CD8-positive, alpha-beta memory T cell (primary cell): Measurements from ENCODE around the gene SYT2. TPM values are rescaled to one million over a fixed set of nuclear protein-coding genes. Genes with fewer than 3 reads are reported as not detected.
"Not testable (repeated sequence)": the region's sequence is repeated elsewhere in the genome, so short reads cannot be mapped to it uniquely, and the experiment has no call there.

Experiments used
- CTCF ChIA-PET: fragments of 350-600 bp; sonication (Branson Sonifier 250); formaldehyde crosslinking; loops from one replicate; lab custom pipeline; 2021; ENCODE audit warnings: antibody characterized with exemption; lab: Charles Lee
- POLR2A ChIA-PET: fragments of 350-600 bp; sonication (Branson Sonifier 250); formaldehyde crosslinking; loops from one replicate; lab custom pipeline; 2021; ENCODE audit warnings: antibody characterized with exemption; lab: Charles Lee
- DNase-seq, 5 donors: peaks; one replicate each; pipeline versions ENCODE4 v3.0.0 to v3.0.0-alpha.2; 2020 to 2022; ENCODE audit warnings: mixed read lengths in 1 of 5
- H3K27ac ChIP-seq: one replicate; pipeline ENCODE4 v1.7.0; 2013; ENCODE audit warnings: low read depth, mild to moderate bottlenecking, low read length, moderate library complexity
- H3K27me3 ChIP-seq: 2 replicates; pipeline ENCODE4 v1.7.0; 2013; ENCODE audit warnings: low read length, mild to moderate bottlenecking; ENCODE audit not compliant: insufficient read depth, poor library complexity, severe bottlenecking
- H3K36me3 ChIP-seq: 2 replicates; pipeline ENCODE4 v1.7.0; 2013; ENCODE audit warnings: mild to moderate bottlenecking, low read length, moderate library complexity; ENCODE audit not compliant: insufficient read depth
- H3K4me1 ChIP-seq: 2 replicates; pipeline ENCODE4 v1.7.0; 2013; ENCODE audit warnings: mild to moderate bottlenecking, low read length, moderate library complexity; ENCODE audit not compliant: insufficient read depth
- H3K4me3 ChIP-seq: 2 replicates; pipeline ENCODE4 v1.7.0; 2013; ENCODE audit warnings: mild to moderate bottlenecking, low read length
- H3K9me3 ChIP-seq: 2 replicates; pipeline ENCODE4 v1.7.0; 2013; ENCODE audit warnings: mild to moderate bottlenecking, low read length
- H3K27ac Mint-ChIP-seq, 8 donors: one replicate each; pipeline ENCODE4 v1.8.0; 2020 to 2021; ENCODE audit warnings: mixed read lengths in 8 of 8, mild to moderate bottlenecking in 6 of 8, inconsistent platforms in 3 of 8, moderate library complexity in 3 of 8
- H3K27me3 Mint-ChIP-seq, 2 donors: one replicate each; pipeline ENCODE4 v1.8.0; 2020 to 2021; ENCODE audit warnings: mixed read lengths in 2 of 2, mild to moderate bottlenecking in 1 of 2, moderate library complexity in 1 of 2
- H3K36me3 Mint-ChIP-seq, 3 donors: one replicate each; pipeline ENCODE4 v1.8.0; 2020 to 2021; ENCODE audit warnings: mixed read lengths in 3 of 3, inconsistent platforms in 1 of 3, mild to moderate bottlenecking in 1 of 3
- H3K4me1 Mint-ChIP-seq, 3 donors: one replicate each; pipeline ENCODE4 v1.8.0; 2020 to 2021; ENCODE audit warnings: mixed read lengths in 3 of 3, inconsistent platforms in 1 of 3, mild to moderate bottlenecking in 1 of 3
- H3K4me3 Mint-ChIP-seq, 7 donors: one replicate each; pipeline ENCODE4 v1.8.0; 2020 to 2021; ENCODE audit warnings: mixed read lengths in 7 of 7, mild to moderate bottlenecking in 6 of 7, moderate library complexity in 4 of 7, inconsistent platforms in 2 of 7
- H3K9me3 Mint-ChIP-seq, 5 donors: one replicate each; pipeline ENCODE4 v1.8.0; 2020 to 2022; ENCODE audit warnings: mixed read lengths in 5 of 5, mild to moderate bottlenecking in 3 of 5, moderate library complexity in 2 of 5, inconsistent platforms in 1 of 5
- polyA plus RNA-seq: library from polyadenylated mRNA; unstranded; fragments of 300-500 nt; fragmentation: Illumina TruSeq; gene quantifications from one replicate; pipeline ENCODE4 v1.2.3, GENCODE V29; 2021
- total RNA-seq, 2 experiments: library from RNA; stranded (reverse); gene quantifications; one replicate each; pipeline ENCODE4 v1.2.3, GENCODE V29; 2021

SYT2 gene
- total and polyA plus RNA-seq, 3 experiments from 2014 or later = not detected

GRCh38 chr1:202644219-202645096 is 65.8 kb downstream of the SYT2 start:
- no peak overlapping the region for H3K27ac ChIP-seq
- H3K9me3 ChIP-seq = no peaks in the 10 kb centered on the region
- H3K27ac Mint-ChIP-seq = peak overlapping the region in 1 of 8 donors; percentile 14
- CTCF ChIA-PET = no interaction called here
- peaks cover 18 to 39% (median 22%) of the 10 kb centered on the region in 3 donors for H3K4me1 Mint-ChIP-seq
- H3K4me3 ChIP-seq = no peak overlapping the region
- H3K36me3 ChIP-seq = no peaks in the 10 kb centered on the region
- no peak for DNase-seq
- no peaks in the 10 kb centered on the region for H3K36me3 Mint-ChIP-seq
- peaks cover 41 to 78% of the 10 kb centered on the region in 2 donors for H3K27me3 Mint-ChIP-seq
- no peaks in the 10 kb centered on the region for H3K9me3 Mint-ChIP-seq
- H3K27me3 ChIP-seq = peaks cover 35% of the 10 kb centered on the region
- peak overlapping the region; percentile 34 to 85 (median 77) for H3K4me3 Mint-ChIP-seq
- H3K4me1 ChIP-seq = peaks cover 22% of the 10 kb centered on the region
- POLR2A ChIA-PET = no interaction called here

GRCh38 chr1:202643397-202644218 is 66.6 kb downstream of the SYT2 start:
- DNase-seq = peak in 1 of 5 donors; percentile 19
- ChIA-PET CTCF (no interaction called here), POLR2A (no interaction called here)
- Mint-ChIP-seq H3K36me3 (no peaks in the 10 kb centered on the region), H3K4me1 (peaks cover 18 to 39% (median 22%) of the 10 kb centered on the region in 3 donors), H3K27me3 (peaks cover 45 to 82% of the 10 kb centered on the region in 2 donors), H3K27ac (no peak overlapping the region), H3K4me3 (peak overlapping the region; percentile 34 to 85 (median 77)), H3K9me3 (no peaks in the 10 kb centered on the region)
- H3K36me3 ChIP-seq = no peaks in the 10 kb centered on the region
- H3K4me3 ChIP-seq = no peak overlapping the region
- H3K4me1 ChIP-seq = peaks cover 22% of the 10 kb centered on the region
- no peaks in the 10 kb centered on the region for H3K9me3 ChIP-seq
- peaks cover 35% of the 10 kb centered on the region for H3K27me3 ChIP-seq
- H3K27ac ChIP-seq = no peak overlapping the region

DNA sequence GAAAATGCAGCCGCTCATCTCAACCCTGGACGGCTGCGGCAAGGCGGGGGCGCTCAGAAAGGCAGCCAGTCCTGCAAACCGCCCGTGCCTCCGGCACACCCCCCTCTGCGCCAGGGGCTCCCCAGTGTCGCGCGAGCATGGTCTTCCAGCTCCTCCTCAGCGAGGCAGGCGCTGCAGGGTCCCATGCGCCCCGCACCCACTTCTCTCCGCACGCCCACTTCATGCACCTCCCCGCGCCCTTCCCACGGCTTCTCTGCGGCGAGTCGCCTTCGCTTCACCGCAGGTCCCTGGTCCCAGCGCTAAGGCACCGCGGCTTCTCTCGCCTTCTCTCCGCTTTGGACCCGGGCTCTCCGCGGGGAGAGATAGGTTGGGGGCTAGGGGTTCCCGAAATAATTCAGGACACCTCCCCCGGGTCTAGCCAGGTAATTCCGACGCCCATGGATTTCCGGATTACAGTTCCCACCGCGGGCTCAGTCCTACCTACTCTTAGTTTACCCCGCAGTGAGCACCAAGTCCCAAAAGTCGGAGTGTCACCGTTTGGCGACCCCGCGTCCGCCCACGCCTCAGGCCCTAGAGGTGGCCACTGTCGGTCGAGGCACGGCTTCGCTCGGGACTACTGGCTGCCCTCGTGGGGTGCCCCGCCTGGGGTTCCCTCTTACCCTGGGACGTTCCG is 67.5 kb downstream of the SYT2 start:
- H3K36me3 ChIP-seq = no peaks in the 10 kb centered on the region
- H3K4me3 ChIP-seq = no peak overlapping the region
- H3K27ac ChIP-seq = no peak overlapping the region
- Mint-ChIP-seq H3K4me3 (peak overlapping the region; percentile 38 to 86 (median 70)), H3K27me3 (peaks cover 45 to 88% of the 10 kb centered on the region in 2 donors), H3K36me3 (no peaks in the 10 kb centered on the region), H3K9me3 (peaks cover 0 to 2% (median 0%) of the 10 kb centered on the region in 5 donors), H3K4me1 (peaks cover 18 to 39% (median 22%) of the 10 kb centered on the region in 3 donors), H3K27ac (no peak overlapping the region)
- ChIA-PET POLR2A (no interaction called here), CTCF (no interaction called here)
- H3K9me3 ChIP-seq = no peaks in the 10 kb centered on the region
- H3K4me1 ChIP-seq = peaks cover 22% of the 10 kb centered on the region
- peaks cover 35% of the 10 kb centered on the region for H3K27me3 ChIP-seq
- DNase-seq = no peak

GRCh38 chr1:202642212-202642611 is 68.0 kb downstream of the SYT2 start:
- Mint-ChIP-seq H3K27ac (no peak overlapping the region), H3K27me3 (peaks cover 45 to 89% of the 10 kb centered on the region in 2 donors), H3K36me3 (no peaks in the 10 kb centered on the region), H3K9me3 (peaks cover 0 to 2% (median 0%) of the 10 kb centered on the region in 5 donors), H3K4me3 (peak overlapping the region in 5 of 7 donors; percentile 46 to 75 (median 70)), H3K4me1 (peaks cover 18 to 39% (median 22%) of the 10 kb centered on the region in 3 donors)
- no peak overlapping the region for H3K27ac ChIP-seq
- POLR2A ChIA-PET = no interaction called here
- no peak overlapping the region for H3K4me3 ChIP-seq
- H3K4me1 ChIP-seq = peaks cover 22% of the 10 kb centered on the region
- H3K27me3 ChIP-seq = peaks cover 35% of the 10 kb centered on the region
- H3K9me3 ChIP-seq = no peaks in the 10 kb centered on the region
- H3K36me3 ChIP-seq = no peaks in the 10 kb centered on the region
- CTCF ChIA-PET = no interaction called here
- DNase-seq = no peak

DNA sequence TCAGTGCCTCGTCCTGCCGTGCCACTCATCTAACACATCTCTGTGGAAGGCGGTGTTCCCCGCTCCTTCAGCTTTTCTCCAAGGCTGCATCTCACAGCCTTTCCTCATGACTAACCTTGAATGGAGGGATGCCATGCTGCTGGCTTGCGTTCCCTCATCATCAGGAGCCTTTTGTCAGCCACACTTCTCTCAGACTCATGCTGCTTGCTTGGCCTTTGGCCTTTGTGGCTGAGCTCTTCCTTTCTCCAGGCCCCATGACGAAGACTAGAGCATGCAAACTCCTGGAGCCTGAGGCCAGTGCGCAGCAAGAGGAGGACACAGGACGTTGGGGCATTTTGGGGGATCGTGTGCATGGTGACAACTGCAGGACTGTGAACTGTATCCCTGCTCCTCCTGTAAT is 70.8 kb downstream of the SYT2 start:
- ChIA-PET CTCF (no interaction called here), POLR2A (interaction anchor here (0.6 kb wide), 1 partner anchor 71 kb away, joined by 3 read pairs; no protein-coding TSS in a partner anchor)
- no peaks in the 10 kb centered on the region for H3K36me3 ChIP-seq
- DNase-seq = no peak
- H3K36me3 Mint-ChIP-seq = no peaks in the 10 kb centered on the region
- no peak overlapping the region for H3K4me3 Mint-ChIP-seq
- peaks cover 0 to 2% (median 0%) of the 10 kb centered on the region in 5 donors for H3K9me3 Mint-ChIP-seq
- H3K4me1 ChIP-seq = peaks cover 18% of the 10 kb centered on the region
- H3K27ac ChIP-seq = no peak overlapping the region
- peaks cover 38 to 80% of the 10 kb centered on the region in 2 donors for H3K27me3 Mint-ChIP-seq
- peaks cover 13 to 33% (median 20%) of the 10 kb centered on the region in 3 donors for H3K4me1 Mint-ChIP-seq
- H3K27ac Mint-ChIP-seq = no peak overlapping the region
- H3K4me3 ChIP-seq = no peak overlapping the region
- peaks cover 30% of the 10 kb centered on the region for H3K27me3 ChIP-seq
- H3K9me3 ChIP-seq = no peaks in the 10 kb centered on the region

GRCh38 chr1:202638701-202639305 is 71.5 kb downstream of the SYT2 start:
- H3K27ac Mint-ChIP-seq, H3K27ac ChIP-seq, POLR2A ChIA-PET: not testable (repeated sequence)

DNA sequence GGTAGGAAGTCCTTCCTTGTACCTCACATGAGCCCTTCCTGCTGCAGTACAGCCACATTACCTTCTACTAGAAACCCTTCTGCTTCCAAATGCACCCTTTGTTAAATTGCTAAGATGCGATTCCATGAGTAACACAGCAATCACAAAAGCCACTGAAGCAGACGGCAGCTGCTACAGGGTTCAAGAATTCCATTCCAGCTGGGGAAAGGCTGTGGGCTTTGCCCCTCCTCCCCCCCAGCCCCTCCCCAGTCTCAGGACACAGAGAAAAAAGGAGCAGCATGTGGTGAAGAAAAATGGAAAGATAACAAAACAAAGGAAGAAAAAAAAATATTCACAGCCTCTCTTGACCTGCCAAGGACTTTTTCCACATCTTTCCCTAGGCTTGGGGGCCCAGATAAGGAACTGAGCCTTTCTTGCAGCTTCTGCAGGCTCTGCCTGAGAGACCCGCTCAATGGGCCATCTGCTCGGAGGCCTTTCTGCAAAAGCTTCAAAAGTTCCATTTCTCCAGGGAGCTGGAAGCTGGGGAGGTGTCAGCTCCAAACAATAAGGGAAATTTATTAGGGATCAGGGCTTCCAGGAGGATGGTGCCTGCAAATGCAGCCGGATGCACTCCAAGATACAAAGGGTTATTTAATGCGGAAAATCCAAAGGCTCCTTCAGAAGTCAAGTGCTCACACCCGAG is 72.1 kb downstream of the SYT2 start:
- H3K36me3 ChIP-seq = no peaks in the 10 kb centered on the region
- no peak for DNase-seq
- no peak overlapping the region for H3K4me3 ChIP-seq
- no peak overlapping the region for H3K27ac ChIP-seq
- Mint-ChIP-seq H3K4me1 (peaks cover 6 to 20% (median 6%) of the 10 kb centered on the region in 3 donors), H3K9me3 (peaks cover 0 to 2% (median 0%) of the 10 kb centered on the region in 5 donors), H3K27me3 (peaks cover 43 to 75% of the 10 kb centered on the region in 2 donors), H3K4me3 (no peak overlapping the region), H3K36me3 (no peaks in the 10 kb centered on the region), H3K27ac (no peak overlapping the region)
- CTCF ChIA-PET = interaction anchor here (1.5 kb wide), 1 partner anchor 11 kb away, joined by 4 read pairs; no protein-coding TSS in a partner anchor
- peaks cover 11% of the 10 kb centered on the region for H3K4me1 ChIP-seq
- H3K9me3 ChIP-seq = no peaks in the 10 kb centered on the region
- POLR2A ChIA-PET = no interaction called here
- peaks cover 21% of the 10 kb centered on the region for H3K27me3 ChIP-seq

More at GRCh38 chr1:202638701-202639305, 71.5 kb downstream of the SYT2 start:
- not testable (repeated sequence) for H3K9me3 ChIP-seq, H3K4me3 Mint-ChIP-seq, H3K4me3 ChIP-seq, H3K36me3 Mint-ChIP-seq, H3K36me3 ChIP-seq, DNase-seq, H3K9me3 Mint-ChIP-seq
- peaks cover 11% of the 10 kb centered on the region for H3K4me1 ChIP-seq
- peaks cover 23% of the 10 kb centered on the region for H3K27me3 ChIP-seq
- H3K27me3 Mint-ChIP-seq = peaks cover 38 to 75% of the 10 kb centered on the region in 2 donors
- CTCF ChIA-PET = interaction anchor here (1.5 kb wide), 1 partner anchor 11 kb away, joined by 4 read pairs; no protein-coding TSS in a partner anchor
- H3K4me1 Mint-ChIP-seq = peaks cover 9 to 26% (median 13%) of the 10 kb centered on the region in 3 donors
